Measurements from ENCODE around the gene REEP6.

Gene REEP6

DNA sequence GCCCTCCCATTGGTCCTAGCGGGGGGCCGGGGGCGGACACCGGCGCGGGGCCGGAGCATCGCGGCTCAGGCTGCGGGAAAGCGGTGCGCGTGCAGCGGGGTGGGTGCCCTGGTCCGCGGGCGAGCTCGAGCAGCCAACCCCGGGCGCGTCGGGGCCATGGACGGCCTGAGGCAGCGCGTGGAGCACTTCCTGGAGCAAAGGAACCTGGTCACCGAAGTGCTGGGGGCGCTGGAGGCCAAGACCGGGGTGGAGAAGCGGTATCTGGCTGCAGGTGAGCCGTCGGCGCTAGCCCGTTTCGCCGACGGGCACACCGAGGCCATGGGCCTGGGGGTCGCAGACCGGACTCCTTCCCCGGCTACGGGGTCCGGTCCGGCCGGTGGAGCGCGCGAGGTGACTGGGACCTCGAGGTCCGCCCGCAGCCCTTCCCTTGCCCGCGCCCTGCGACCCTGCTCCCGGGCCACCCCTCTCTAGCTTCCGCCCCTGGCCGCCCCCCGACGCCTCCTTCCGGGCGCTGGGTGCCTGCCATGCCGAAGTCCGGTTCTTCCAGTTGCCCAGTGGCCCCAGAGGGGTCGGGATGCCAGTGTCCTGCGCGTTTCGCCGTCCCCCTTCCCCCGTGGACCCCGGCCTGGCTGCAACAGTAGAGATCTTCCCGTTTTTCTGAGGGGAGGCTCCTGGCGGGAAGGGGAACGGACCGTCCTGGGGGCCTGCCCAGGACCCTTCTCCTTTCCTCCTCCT, at the start of gene REEP6:
Gene REEP6 (plus strand): TSS at position 68 of the 735 bp plus-strand sequence. CDS start 89 bp downstream, at position 157.
- DNase-seq = no peak

DNA sequence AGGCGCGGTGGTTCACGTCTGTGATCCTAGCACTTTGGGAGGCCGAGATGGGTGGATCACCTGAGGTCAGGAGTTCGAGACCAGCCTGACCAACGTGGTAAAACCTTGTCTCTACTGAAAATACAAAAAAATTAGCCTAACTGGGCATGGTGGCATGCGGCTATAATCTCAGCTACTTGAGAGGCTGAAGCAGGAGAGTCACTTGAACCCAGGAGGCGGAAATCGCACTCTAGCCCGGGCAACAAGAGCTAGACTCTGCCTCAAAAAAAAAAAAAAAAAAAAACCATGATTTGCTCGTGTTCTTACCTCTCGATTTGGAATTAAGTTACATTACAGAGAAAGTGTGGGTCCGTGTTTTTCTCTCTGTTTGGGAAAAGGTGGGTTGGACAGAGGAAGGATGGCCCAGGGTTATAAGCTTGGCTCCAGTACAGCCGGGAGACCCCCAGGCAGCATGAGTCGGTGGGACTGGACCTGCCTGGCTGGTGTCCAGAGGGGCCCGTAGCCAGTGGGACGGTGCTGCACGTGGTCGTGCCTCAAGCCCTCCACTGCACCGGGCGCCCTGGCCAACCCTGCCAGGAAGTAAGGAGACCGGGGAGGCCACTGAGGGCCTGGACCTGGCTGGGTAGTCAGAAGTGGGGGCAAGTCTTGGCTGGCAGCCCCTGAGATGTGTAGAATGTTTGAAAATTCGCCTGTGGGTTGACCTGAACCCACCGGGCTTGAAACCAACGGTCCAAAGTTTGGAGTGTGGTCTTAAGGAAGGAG, 49.1 kb upstream of the REEP6 start:
- DNase-seq = no peak

DNA sequence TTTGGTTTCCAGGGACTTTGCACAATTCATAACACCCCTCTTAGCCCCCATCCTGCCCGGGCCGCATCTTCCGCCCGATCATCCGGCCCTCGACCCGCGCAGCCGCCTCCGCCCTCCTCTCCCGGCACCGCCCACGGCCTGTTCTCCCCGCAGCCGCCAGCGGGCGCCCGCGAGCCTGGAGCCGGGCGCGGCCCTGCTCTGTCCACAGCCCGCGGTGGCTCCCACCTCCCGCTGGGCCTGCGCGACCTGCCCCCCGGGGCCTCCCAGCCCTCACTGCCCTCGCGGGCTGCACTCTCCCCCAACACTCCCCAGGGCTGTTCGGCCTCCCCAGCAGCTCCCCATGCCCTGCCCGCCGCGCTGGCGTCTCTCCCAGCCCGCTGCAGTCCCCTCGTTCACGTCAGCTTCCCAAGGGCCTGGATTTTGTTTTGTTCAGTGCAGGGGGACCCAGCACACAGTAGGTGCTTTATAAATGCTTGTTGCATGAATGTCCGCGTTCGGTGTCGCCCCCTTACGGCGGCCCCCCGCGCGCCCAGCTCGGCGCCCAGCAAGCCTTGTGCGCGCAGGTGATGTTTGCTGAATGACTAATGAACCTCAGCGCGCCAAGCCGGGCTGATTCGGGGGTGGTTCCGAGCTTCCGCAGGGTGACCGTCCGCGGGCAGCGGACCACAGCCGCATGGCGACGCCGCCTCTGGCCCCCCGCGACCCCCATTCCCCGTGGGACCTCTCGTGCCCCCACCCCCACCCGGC, 45.6 kb upstream of the REEP6 start:
- peak; percentile 94 for DNase-seq

DNA sequence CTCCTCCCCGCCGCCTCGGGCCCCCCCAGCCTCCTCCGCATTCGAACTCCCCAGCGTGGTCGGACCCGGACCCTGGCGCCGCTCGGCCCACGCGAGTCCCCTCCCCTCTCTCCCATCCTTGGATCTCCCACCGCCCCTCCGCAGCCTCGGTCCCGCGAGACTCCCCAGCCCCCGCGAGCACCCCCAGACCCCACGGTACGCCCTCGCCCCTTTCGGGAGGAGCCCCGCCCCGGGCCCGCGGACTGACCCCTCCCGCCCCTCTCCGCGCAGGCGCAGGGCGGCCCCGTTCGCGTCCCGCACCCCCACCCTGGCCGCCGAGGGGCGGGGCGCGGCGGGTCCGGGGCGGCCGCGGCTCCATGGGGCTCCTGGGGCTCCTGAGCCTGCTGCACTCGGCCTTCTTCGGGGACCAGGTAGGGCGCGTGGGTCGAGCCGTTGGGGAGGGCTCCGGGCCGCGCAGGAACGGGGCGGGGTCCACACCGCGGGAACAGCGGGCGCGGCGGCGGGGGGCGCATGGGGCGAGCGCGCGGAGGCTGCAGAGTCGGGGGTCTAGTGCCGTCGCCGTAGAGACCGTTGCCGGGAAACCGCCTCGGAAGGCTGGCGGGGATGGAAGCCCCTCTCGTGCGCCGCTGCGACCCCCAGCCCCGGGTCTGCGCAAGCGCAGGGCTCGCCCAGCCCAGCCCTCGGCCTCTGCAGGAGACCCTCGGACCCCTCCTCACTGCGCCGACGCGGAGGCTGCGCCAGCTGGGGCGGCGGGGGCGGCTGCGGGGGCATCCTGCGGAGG, 44.9 kb upstream of the REEP6 start:
- DNase-seq = no peak

DNA sequence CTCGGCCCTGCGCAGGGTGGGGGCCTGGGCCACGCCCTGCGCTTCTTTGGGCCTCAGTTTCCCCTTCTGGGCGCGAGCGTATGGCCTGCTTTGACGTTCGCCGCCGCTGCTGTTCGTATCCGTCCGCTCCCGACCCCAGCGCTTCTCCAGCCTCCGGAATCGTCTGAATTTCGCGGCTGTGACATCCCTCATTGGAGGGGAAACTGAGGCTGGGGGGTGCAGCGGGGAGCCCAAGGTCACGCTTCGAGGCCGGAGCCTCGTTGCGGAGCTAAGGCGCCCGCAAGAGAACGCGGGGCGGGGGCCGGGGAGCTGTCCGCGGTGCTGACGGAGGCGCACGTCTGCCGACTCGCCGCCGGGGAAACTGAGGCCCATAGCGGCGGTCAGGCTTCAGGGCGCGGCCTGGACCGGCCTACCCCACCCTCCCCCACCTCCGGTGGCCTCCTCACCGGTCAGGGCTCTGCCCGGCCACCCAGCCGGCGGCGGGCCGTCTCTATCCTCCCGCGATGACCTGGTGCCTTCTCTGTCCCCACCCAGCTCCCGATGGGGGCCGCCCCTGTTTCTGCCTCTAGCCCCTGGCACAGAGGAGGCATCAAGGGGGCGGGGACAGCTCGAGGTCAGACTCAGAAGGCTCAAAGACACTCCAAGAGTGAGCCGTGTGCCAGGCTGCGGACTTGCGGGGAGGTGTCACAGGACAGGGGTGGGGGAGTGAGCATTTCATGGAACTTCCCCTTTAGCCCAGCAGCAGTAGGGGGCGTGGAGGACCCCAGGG, 44.1 kb upstream of the REEP6 start:
- DNase-seq = no peak

DNA sequence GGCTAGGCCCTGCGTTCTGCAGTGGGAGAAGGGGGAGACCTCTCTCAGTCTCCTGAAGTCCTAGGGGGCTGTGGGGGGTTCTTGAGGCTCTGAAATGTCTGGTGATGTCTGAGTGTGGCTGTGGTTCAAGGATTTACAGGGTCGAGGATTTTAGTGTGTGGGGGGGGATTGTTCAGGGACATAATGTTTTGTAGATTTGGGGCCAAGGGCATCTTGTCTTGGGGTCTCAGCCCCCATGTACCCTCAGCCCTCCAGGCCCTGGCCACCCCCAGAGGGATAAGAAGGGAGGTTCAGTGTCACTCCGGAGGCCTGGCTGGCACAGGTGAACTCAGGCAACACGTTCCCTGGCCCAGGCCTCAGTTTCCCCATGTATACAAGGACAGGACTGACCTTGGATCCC, 43.5 kb upstream of the REEP6 start:
- no peak for DNase-seq

DNA sequence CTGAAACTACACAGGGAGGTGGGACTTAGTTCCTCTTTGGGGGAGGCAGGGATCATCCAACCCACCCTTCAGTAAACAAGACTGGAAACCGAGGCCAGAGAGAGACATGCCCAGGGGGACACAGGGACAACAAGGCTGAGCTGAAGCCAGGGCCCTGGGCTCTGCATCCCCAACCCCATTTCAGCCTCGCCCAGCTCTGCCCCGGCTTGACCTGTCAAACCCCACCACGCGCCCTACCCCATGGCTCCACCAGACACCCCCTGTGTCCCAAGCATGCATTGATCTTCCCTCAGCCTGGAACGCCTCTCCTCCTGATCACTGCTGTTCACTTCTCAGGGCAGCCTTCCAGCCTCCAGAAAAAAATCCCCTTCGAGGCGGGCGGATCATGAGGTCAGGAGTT, 43.0 kb upstream of the REEP6 start:
- no peak for DNase-seq

DNA sequence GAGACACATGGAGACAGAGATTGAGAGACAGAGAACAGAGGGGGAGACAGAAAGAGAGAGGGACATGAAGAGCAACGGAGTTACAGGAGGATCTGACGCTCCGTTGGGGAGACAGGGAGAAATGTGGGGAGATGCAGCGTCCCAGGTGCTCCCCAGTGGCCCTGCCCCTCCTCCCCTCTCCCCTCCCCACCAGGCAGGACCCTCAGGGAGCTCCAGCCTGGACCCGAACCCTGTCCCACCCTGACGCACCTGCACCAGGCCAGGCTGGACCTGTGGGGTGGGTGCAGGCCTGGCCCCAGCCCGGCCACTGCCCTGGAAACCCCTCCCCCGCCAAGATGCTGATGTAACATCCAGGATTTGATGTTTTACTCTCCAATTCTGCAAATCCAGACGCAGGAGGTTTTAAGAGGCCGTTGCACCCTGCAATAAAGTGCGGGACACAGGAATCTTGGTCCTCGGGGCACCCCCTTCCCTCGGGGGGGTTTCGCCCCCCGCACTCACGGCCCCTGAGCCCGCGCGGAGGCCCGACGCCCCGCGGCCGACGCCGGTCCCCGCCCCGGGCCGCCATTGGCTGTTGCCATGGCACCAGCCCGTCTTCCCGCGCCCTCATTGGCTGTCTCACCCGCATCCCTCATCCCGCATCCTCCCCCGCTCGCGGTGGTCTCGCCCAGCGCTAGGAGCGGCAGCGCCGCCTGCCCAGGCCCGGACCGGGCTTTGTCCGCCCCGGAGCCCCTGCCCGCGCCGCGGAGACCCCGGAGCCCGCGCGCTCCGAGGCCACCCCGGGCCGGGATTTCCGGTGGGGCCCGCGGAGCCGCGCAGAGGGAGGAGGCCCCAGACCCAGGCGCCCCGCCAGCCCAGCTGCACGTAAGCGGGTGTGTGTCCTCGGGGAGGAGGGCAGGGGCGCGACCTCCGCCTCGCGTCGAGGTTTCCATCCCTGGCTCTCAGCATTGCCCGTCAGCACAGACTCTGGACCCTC, 41.2 kb upstream of the REEP6 start, which contains the start of gene APC2:
Gene APC2 (plus strand): TSS at position 655 of the 976 bp plus-strand sequence. CDS start 2,881 bp downstream, outside the sequence.
- no peak for DNase-seq

DNA sequence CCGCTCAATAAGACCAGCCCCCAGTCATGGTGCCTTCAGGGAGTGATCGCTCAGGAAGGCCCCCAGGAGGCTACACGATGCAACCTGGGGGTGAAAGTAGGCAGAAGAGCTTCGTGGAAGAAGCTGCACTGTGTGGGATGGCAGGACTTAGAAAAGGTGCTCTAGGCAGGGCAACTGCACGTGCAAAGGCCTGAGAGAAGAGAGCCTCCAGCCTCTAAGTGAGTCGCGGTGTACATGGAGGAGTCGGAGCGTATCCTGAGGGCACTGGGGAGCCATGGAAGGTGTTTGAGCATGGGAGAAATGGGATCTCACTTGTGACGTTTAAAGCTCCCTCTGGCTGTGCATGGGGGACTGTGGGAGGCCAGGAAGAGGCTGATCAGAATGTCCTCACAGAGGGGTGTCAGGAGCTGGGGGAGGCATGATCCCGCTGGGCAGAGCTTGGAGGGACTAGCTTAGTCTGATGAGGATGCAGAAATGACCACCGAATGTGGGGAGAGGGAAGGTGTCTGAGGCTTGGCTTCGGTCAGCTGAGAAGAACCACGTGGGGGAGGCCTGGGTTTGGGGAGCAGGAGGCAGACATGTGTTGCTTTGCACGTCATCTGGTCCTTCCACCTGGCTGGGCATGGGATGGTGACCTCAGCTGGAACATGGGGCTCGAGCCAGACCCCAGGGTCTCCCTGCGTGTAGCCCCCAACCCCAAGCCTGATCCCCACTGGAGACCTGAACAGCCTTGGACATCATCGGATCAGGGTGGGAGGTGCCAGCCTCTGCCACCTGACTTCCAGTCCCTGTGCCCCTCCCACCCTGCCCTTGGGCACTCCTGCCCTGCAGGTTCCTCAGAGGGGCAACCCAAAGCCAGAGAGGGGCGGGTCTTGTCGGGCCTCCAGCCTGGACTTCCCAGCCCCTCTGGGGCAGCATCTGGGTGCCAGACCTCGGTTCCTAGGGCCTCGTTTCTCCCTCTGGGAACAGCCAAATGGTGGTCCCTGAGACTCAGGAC, 39.9 kb upstream of the REEP6 start:
- no peak for DNase-seq

DNA sequence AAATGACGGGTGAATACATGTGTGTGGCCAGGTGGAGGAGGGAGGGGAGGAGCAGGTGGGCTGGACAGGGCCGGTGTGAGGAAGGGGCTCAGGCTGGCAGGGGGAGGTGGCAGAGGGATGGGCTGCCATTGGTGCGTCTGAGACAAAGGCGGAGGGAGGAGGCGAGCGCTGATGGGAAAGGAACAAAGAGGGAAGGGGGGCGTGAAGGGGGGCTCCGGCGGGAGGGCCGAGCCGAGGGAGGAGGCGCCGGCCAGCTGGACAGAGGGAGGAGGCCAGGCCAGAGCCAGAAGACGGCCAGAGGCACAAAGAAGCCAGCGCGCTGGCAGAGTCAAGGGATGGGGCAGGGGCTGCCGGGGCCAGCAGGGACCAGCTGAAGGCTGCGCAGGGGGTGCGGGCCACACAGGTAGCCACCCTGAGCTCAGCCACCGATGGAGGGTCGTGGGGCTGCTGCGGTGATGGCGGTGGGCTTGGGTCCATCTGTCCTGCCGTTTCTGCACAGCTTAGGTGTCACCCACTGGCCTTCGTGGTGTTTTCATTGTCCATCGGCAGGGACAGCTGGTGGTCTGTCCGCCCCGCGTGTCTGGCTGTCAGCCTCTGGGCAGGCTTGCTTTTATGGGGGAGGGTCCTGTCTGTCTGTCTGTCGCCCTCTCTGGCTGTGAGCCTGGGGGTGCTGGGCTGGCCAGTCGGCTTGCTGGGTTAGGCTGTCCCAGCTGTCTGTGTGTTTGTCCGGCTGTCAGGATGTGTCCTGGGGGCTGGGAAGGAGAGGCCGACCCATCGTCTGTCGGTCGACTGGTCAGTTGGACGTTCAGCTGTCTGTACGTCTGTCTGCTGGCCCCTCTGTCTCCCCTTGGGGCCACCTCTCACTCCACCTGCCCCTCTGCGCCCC, 38.8 kb upstream of the REEP6 start:
- DNase-seq = no peak

DNA sequence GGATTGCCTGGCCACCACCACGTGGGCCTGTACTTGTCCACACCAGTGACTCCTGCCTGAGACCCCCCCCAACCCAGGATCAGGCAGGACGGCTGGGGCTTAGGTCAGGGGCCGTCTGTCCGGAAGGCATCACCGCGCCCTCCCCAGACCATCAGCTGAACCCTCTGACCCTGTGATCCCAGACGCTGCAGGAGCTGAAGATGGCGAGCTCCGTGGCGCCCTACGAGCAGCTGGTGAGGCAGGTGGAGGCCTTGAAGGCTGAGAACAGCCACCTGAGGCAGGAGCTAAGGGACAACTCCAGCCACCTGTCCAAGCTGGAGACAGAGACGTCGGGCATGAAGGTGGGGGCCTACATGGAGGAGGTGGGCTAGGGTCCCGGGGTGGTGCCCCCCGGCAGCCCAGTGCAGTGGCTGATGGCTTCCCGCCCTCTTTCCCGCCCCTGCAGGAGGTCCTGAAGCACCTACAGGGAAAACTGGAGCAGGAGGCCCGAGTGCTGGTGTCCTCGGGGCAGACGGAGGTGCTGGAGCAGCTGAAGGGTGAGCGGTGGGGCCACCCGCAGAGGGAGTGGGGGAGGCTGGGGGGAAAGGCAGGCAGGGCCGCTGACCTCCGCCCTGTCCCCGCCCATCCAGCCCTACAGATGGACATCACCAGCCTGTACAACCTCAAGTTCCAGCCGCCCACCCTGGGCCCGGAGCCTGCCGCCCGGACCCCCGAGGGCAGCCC, 38.0 kb upstream of the REEP6 start:
- DNase-seq = no peak

DNA sequence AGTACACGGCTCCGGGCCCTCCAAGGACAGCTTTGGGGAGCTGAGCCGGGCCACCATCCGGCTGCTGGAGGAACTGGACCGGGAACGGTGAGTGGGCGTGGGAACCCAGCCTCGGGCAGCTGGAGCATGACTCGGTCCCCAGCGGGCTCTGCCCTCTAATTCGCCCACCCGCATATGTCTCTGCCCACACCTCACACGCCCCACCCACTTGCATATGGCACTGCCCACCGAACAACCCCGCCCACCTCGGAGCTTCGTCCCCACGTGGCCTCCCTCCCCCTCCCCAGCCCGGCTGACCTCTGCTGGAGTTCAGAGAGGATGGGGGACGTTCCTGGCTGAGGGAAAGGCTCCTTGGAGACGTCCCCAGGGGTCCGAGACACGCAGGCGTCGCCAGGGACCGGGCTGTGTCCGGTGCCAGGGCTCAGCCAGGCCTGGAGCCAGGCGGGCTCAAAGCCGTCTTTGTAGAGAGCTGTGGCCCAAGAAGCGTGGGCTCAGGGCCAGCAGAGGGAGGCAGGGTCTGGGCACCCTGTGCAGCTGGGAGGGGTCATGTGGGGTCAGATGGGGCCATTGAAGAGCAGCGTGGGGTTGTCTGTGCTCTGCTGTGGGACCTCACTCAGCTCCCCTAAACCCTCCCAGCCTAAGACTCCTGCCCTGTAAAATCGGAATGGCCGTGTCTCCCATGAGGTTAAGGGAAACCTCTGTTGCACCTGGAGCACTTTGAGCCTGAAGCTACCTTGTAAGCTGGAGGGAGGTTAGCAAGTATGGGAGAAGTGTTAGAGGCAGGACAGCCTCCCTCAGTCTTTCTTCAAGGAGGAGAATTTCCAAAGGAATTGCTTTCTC, 37.2 kb upstream of the REEP6 start:
- no peak for DNase-seq

DNA sequence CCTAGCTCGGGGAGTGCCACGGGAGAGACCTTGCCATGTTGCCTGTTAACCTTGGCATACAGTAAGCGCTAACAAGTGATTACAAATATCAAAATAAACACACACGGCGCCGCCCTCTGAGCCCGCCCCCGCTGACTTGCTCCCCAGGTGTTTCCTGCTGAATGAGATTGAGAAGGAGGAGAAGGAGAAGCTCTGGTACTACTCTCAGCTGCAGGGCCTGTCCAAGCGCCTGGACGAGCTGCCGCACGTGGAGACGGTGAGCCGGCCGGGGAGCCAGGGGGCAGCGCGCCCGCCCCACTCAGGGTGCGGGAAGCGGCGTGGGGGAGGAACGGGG, 36.0 kb upstream of the REEP6 start:
- no peak for DNase-seq

DNA sequence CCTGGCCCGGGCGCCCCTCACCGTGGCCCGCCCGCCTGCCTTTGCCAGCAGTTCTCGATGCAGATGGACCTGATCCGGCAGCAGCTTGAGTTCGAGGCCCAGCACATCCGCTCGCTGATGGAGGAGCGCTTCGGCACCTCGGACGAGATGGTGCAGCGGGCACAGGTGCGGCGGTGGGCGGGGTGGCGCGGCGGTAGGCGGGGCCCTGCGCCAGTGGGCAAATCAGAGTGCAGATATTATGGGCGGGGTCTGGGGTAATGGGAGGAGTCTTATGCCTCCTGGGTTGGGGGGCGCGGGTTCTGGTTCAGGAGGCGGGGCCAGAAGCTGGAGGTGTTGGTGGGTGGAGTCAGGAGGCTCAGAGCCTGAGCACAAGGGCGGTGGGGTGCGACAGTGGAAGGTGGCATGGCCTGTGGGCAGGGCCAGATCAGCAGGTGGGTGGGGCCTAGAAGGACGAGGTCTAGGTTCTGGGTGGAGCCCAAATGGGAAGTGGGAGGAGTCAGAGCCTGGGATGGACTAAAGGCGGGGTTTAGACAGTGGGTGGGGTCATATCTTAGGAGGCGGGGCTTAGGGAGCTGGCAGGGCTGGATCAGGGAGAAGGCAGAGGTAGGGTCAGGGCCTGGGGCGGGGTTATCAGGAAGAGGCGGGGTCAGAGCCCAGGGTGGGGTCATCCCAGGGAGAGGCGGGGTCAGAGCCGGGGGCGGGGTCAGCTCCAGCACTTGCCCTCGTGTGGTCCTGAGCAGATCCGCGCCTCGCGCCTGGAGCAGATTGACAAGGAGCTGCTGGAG, 35.5 kb upstream of the REEP6 start:
- DNase-seq = peak; percentile 83

DNA sequence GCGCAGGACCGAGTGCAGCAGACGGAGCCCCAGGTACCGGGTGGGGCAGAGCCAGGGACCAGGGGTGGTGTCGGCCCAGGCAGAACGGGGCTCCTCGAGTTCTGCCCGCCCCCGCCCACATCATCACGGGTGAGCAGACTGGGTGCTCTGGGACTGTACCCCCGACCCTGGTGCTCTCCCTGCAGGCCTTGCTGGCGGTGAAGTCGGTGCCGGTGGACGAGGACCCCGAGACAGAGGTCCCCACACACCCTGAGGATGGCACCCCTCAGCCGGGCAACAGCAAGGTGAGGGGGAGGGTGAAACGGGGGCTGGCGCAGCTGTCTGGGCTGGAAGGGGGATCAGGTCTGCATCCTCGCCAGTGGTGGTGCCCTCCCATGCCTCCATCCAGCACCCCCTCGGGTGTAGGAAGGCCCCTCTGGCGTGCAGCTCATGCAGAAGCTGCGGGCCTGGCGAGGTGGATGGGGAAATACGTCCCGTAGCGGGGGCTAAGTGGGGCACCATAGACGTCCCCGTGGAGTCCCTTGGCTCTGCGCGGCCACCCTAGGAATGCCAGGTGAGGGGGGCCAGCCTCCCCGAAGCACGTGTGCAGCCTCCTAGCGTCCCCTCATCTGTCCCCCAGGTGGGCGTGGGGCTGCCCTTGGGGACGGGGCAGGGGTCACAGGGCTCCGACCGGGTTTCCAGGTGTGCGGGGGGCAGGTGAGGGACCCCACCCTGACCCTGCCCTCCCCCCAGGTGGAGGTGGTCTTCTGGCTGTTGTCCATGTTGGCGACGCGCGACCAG, 34.7 kb upstream of the REEP6 start:
- DNase-seq = no peak

All from activated CD8-positive, alpha-beta memory T cell treated with anti-CD3 and anti-CD28 coated beads, Interleukin-2, amount 50 U/mL, for 48 hours (primary cell).